Ishikawa (cell line): ENCODE measurements around the gene OSBPL9.

ENCODE experiments used
- CEBPB ChIP-seq: IDR thresholded peaks from 2 replicates; pipeline ENCODE4 v1.6.1; 2012
- CREB1 ChIP-seq: IDR thresholded peaks from 2 replicates; pipeline ENCODE4 v1.6.1; 2012; ENCODE audit warnings: low read depth
- EGR1 ChIP-seq: IDR thresholded peaks from 2 replicates; pipeline ENCODE4 v1.6.1; 2012
- EP300 ChIP-seq: IDR thresholded peaks from 2 replicates; pipeline ENCODE4 v1.6.1; 2012; ENCODE audit warnings: borderline replicate concordance
- FOXM1 ChIP-seq: IDR thresholded peaks from 2 replicates; pipeline ENCODE4 v1.6.1; 2012; ENCODE audit warnings: low read depth, borderline replicate concordance
- NFIC ChIP-seq: IDR thresholded peaks from 2 replicates; pipeline ENCODE4 v1.6.1; 2012
- RAD21 ChIP-seq: IDR thresholded peaks from 2 replicates; pipeline ENCODE4 v1.6.1; 2012; ENCODE audit warnings: low read depth
- REST ChIP-seq: IDR thresholded peaks from 2 replicates; pipeline ENCODE4 v1.6.1; 2012; ENCODE audit warnings: low read depth, mild to moderate bottlenecking
- TAF1 ChIP-seq: IDR thresholded peaks from 2 replicates; pipeline ENCODE4 v1.6.1; 2012; ENCODE audit warnings: low read depth, mild to moderate bottlenecking
- TCF12 ChIP-seq: IDR thresholded peaks from 2 replicates; pipeline ENCODE4 v1.6.1; 2012; ENCODE audit warnings: low read depth
- TEAD4 ChIP-seq: IDR thresholded peaks from 2 replicates; pipeline ENCODE4 v1.6.1; 2012
- USF1 ChIP-seq: IDR thresholded peaks from 2 replicates; pipeline ENCODE4 v1.6.1; 2012
- YY1 ChIP-seq: IDR thresholded peaks from 2 replicates; pipeline ENCODE4 v1.6.1; 2012; ENCODE audit warnings: low read depth
- ZBTB7A ChIP-seq: IDR thresholded peaks from 2 replicates; pipeline ENCODE4 v1.6.1; 2012; ENCODE audit warnings: low read depth
- TF ChIP-seq, protein P1 (sequence below): IDR thresholded peaks from 2 replicates; pipeline ENCODE4 v1.6.1; 2012

OSBPL9 gene

DNA sequence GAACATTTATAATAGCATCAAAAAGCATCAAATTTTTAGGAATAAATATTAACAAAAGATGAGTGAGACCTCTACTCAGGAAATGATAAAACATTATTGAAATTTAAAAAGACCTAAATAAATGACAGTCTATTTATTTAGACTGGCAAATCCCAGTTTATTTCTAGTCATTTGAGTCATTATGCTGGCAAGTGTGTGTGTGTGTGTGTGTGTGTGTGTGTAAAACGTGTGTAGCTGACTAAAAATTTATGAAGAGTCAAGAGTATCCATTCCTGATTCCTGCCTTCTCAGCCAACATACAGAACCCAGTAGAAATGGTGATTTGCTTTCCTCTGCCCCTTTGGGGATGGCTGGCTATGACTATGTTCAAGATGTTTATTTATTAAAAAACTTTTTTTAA lies 46.2 kb downstream of the OSBPL9 start:
- no peak for TF ChIP-seq CREB1
- TF ChIP-seq EP300: no peak
- no peak for TF ChIP-seq NFIC
- TF ChIP-seq USF1: no peak

DNA sequence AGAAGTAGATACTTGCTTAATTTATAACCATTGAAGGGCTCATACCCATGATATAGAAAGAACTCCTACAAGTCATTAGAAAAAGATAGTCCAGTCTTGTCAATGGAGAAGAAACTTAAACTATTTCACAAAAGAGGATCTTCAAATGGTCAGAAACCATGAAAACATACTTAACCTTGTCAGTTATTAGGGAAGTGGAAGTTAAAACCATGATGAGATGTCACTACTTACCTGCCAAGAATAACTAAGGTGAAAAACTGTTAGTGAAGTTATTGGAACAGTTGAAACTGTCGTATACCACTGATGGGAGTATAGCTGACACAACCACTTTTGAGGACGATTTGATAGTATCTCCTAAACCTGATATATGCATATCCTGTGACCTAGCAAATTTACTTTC lies 46.8 kb downstream of the OSBPL9 start:
- TF ChIP-seq EP300: no peak
- TF ChIP-seq TEAD4: no peak
- TF ChIP-seq NFIC: no peak
- no peak for TF ChIP-seq REST
- no peak for TF ChIP-seq TCF12
- TF ChIP-seq, protein P1, sequence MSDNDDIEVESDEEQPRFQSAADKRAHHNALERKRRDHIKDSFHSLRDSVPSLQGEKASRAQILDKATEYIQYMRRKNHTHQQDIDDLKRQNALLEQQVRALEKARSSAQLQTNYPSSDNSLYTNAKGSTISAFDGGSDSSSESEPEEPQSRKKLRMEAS: no peak
- no peak for TF ChIP-seq ZBTB7A
- no peak for TF ChIP-seq YY1
- TF ChIP-seq EGR1: no peak
- no peak for TF ChIP-seq TAF1
- TF ChIP-seq USF1: no peak
- no peak for TF ChIP-seq CREB1

DNA sequence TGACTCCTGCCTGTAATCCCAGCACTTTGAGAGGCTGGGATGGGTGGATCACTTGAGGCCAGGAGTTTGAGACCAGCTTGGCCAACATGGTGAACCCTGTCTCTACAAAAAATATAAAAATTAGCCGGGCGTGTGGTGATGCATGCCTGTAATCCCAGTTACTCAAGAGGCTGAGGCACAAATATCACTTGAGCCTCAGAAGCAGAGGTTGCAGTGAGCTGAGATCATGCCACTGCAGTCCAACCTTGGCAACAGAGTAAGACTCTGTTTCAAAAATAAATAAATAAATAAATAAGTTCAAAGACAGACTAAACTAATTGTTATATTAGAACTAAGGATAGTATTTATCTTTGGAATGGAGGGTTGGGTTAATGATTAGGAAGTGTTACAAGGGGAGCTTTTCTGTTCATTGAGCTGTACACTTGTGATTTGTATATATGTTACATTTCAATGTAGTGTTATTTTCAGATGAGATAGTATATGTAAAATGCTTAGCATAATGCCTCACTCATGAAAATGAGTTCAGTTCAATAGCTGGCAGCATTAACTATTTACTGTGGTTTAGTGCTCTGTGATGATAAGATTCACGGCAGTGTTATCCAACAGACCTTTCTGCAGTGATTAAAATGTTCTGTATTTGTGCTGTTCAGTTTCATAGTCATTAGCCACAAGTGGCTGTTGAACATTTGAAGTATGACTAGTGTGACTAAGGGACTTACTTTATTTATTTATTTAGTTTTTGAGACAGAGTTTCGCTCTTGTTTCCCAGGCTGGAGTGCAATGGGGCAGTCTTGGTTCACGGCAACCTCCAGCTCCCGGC lies 47.7 kb downstream of the OSBPL9 start:
- TF ChIP-seq TAF1: no peak
- TF ChIP-seq NFIC: no peak
- TF ChIP-seq TCF12: no peak
- TF ChIP-seq ZBTB7A: no peak
- TF ChIP-seq YY1: no peak
- TF ChIP-seq REST: no peak
- no peak for TF ChIP-seq TEAD4
- TF ChIP-seq RAD21: no peak

DNA sequence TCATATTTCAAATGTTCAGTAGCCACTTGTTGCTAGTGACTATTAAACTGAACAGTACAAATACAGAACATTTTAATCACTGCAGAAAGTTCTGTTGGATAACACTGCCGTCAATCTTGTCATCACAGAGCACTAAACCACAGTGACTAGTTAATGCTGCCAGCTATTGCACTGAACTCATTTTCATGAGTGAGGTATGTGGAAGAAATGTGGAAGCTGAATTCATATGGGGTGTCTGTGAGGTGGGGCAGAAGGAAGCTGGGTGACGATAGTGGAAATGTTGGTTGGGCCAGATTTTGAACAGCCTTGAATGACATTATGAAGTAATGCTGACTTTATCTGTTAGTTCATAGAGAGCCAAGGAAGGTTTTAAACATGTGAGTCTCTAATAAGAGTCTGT lies 49.6 kb downstream of the OSBPL9 start:
- TF ChIP-seq TEAD4 (no peak), ZBTB7A (no peak), TAF1 (no peak), REST (no peak), YY1 (no peak), USF1 (no peak), CREB1 (no peak), CEBPB (no peak), EP300 (no peak), EGR1 (no peak), RAD21 (no peak), NFIC (no peak), TCF12 (no peak), FOXM1 (no peak)
- TF ChIP-seq, protein P1: no peak
